ENCODE results near the gene OR2AJ1. TPM values are rescaled to one million over a fixed set of nuclear protein-coding genes. Genes with fewer than 3 reads are reported as not detected.

Gene OR2AJ1
- not detected in 2 replicates for total RNA-seq

DNA sequence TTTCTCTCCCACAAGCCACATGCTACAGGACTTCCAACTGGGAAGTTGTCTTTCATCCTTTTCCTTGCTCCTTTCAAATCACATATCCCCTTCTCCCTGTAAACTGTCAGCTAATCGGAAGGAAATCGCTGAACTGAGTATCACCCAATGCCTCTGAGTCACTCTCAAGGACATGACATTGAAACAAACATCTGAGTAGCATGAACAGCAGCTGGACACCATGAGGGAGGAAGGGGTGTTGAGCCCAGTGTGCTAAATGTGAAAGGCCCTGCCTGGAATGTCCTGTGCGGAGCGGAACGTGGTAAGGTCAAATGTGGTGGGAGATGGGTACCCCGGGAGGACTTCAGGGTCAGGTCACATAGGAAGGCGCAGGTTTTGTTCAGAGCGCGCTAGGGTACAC lies at the start of gene OR2AJ1:
TSS of gene OR2AJ1 (plus strand) at position 22 of the 400 bp plus-strand sequence. CDS start 8,880 bp downstream, outside the sequence.

DNA sequence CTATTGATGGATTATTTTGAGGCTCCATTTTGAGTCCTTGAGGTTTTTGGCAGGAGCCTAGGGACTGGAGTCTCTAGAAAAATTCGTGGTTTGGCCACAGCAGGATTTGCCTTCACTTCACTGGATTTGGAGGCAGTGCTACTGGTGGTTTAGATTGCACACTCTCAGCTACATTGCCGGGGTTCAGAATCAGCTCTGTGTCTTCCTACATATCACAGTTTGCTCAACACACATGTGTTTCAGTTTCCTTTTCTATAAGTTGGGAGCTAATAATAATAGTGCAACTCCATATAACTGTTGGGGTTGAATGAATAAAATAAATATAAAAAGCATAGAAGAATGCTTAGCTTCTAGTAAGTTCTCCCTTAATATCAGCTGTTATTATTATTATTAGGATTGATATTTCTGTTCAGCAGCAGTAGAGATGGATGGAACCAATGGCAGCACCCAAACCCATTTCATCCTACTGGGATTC lies 29.5 kb upstream of the OR2AJ1 start, which contains the start of gene OR2W3:
TSS of gene OR2W3 (plus strand) at position 425 of the 475 bp plus-strand sequence. CDS start at position 425, 0 bp downstream.

DNA sequence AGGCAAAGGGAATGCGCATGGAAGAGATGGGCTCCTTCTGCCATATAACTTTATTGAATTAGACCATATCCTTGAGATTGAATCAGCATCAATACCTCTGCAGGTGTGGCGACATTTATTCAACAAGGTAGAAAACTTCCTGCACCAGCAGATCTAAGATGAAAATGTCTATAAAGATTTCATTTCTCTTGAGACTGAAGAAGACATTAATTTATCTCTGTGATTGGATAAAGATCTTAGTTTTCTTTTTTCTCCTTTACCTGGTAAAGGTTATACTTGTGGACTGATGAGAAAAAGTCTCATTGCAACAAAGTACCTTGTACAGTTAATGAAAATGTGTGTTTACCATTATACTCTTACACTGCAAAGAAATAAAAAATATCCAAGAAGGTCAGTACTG lies 4.7 kb upstream of the OR2AJ1 start, which contains the start of gene OR2T8:
TSS of gene OR2T8 (plus strand) at position 301 of the 400 bp plus-strand sequence. CDS start 766 bp downstream, outside the sequence.

GRCh38 chr1:247948558-247948957 lies 23.9 kb downstream of the OR2AJ1 start, which contains the start of gene OR2L8:
OR2L8 (plus strand) TSS chr1:247948858; CDS start chr1:247948858, 0 bp downstream.

GRCh38 chr1:247964933-247965332 lies 40.2 kb downstream of the OR2AJ1 start, which contains the start of gene OR2AK2:
OR2AK2 (plus strand) TSS chr1:247965233; CDS start chr1:247965377, 144 bp downstream.

Other genes with a start within 250 kb of the OR2AJ1 start
- gene OR13G1, start 245.2 kb upstream of the OR2AJ1 start, total RNA-seq: not detected in 2 replicates
- not detected in 2 replicates for gene OR6F1, start 208.2 kb upstream of the OR2AJ1 start, total RNA-seq
- gene OR14K1, start 186.3 kb upstream of the OR2AJ1 start, total RNA-seq: not detected in 2 replicates
- gene OR14A2, start 176.7 kb upstream of the OR2AJ1 start, total RNA-seq: not detected in 2 replicates
- gene OR1C1, start 164.3 kb upstream of the OR2AJ1 start, total RNA-seq: not detected in 2 replicates
- not detected in 2 replicates for gene OR14A16, start 100.8 kb upstream of the OR2AJ1 start, total RNA-seq
- gene OR11L1, start 83.0 kb upstream of the OR2AJ1 start, total RNA-seq: not detected in 2 replicates
- 0.06 TPM in 1 of 2 replicates, not detected in the other for gene TRIM58, start 67.7 kb upstream of the OR2AJ1 start, total RNA-seq
- not detected in 2 replicates for gene OR2W3, start 29.3 kb upstream of the OR2AJ1 start, total RNA-seq
- gene OR2T8, start 4.6 kb upstream of the OR2AJ1 start, total RNA-seq: not detected in 2 replicates
- gene OR2L8, start 24.0 kb downstream of the OR2AJ1 start, total RNA-seq: 0.31 TPM in 1 of 2 replicates, not detected in the other
- not detected in 2 replicates for gene OR2AK2, start 40.3 kb downstream of the OR2AJ1 start, total RNA-seq
- not detected in 2 replicates for gene OR2L5, start 88.8 kb downstream of the OR2AJ1 start, total RNA-seq
- not detected in 2 replicates for gene OR2L2, start 105.2 kb downstream of the OR2AJ1 start, total RNA-seq
- not detected in 2 replicates for gene OR2L3, start 121.9 kb downstream of the OR2AJ1 start, total RNA-seq
- not detected in 2 replicates for gene OR2L13, start 170.3 kb downstream of the OR2AJ1 start, total RNA-seq
- gene OR2M5, start 220.3 kb downstream of the OR2AJ1 start, total RNA-seq: not detected in 2 replicates
- not detected in 2 replicates for gene OR2M2, start 249.9 kb downstream of the OR2AJ1 start, total RNA-seq